Measurements from ENCODE around the gene MRPL55. TPM values are rescaled to one million over a fixed set of nuclear protein-coding genes. Genes with fewer than 3 reads are reported as not detected.

The MRPL55 gene
- total and polyA plus RNA-seq, 12 donors = 38.0 to 174 (median 48.2) TPM

- WGBS, 2 donors = 85 to 88% methylated on average over 15 of the region's 15 CpGs
- Histone ChIP-seq H3K4me1 (peaks cover 0 to 22% (median 14%) of the 10 kb centered on the region in 9 donors), H3K27ac (no peak overlapping the region), H3K36me3 (no peaks in the 10 kb centered on the region), H3K27me3 (peaks cover 52 to 89% (median 89%) of the 10 kb centered on the region in 7 donors), H3K9me3 (no peaks in the 10 kb centered on the region), H3K4me3 (no peak overlapping the region)
- ATAC-seq (no peak), DNase-seq (no peak)
- TF ChIP-seq CTCF (IDR thresholded peaks at IDR 0.05) = no peak
- intact Hi-C loops (cut with DNase I) = no loop called here
These were observed 45.6 kb downstream of the MRPL55 start for GRCh38 chr1:228063251-228064191.

GRCh38 chr1:228062812-228063211 lies 46.3 kb downstream of the MRPL55 start:
- Histone ChIP-seq H3K4me3 (no peak overlapping the region), H3K4me1 (peaks cover 0 to 22% (median 14%) of the 10 kb centered on the region in 9 donors), H3K9me3 (no peaks in the 10 kb centered on the region), H3K27me3 (peaks cover 53 to 97% (median 96%) of the 10 kb centered on the region in 7 donors), H3K36me3 (no peaks in the 10 kb centered on the region), H3K27ac (no peak overlapping the region)
- ATAC-seq = no peak
- DNase-seq = no peak
- TF ChIP-seq CTCF (IDR thresholded peaks at IDR 0.05) = no peak
- WGBS, 2 donors = 63 to 66% methylated on average over 4 of the region's 4 CpGs
- intact Hi-C loops (cut with DNase I) = no loop called here

GRCh38 chr1:228062085-228062791 lies 46.9 kb downstream of the MRPL55 start:
- intact Hi-C loops (cut with DNase I) = no loop called here
- Histone ChIP-seq H3K27me3 (peaks cover 53 to 100% (median 98%) of the 10 kb centered on the region in 7 donors), H3K4me3 (no peak overlapping the region), H3K36me3 (no peaks in the 10 kb centered on the region), H3K9me3 (no peaks in the 10 kb centered on the region), H3K4me1 (peaks cover 0 to 22% (median 14%) of the 10 kb centered on the region in 9 donors), H3K27ac (no peak overlapping the region)
- no peak for TF ChIP-seq CTCF (IDR thresholded peaks at IDR 0.05)
- 93 to 94% methylated on average over 9 of the region's 9 CpGs for WGBS, 2 donors
- ATAC-seq (no peak), DNase-seq (no peak)

GRCh38 chr1:228061411-228062084 lies 47.6 kb downstream of the MRPL55 start:
- no peak for DNase-seq
- Histone ChIP-seq H3K4me1 (peaks cover 0 to 22% (median 14%) of the 10 kb centered on the region in 9 donors), H3K36me3 (no peaks in the 10 kb centered on the region), H3K27ac (no peak overlapping the region), H3K9me3 (no peaks in the 10 kb centered on the region), H3K4me3 (no peak overlapping the region), H3K27me3 (peaks cover 53 to 99% (median 93%) of the 10 kb centered on the region in 7 donors)
- no peak for ATAC-seq
- intact Hi-C loops (cut with DNase I) = no loop called here
- TF ChIP-seq CTCF (IDR thresholded peaks at IDR 0.05) = no peak
- 80 to 84% methylated on average over 10 of the region's 10 CpGs for WGBS, 2 donors

Measured in heart right ventricle (tissue), 16 donors.